ENCODE data around the gene GPR25.

Gene GPR25

GRCh38 chr1:200872446-200873115 is at the start of gene GPR25:
GPR25 (plus strand) TSS chr1:200872981; CDS start chr1:200873038, 57 bp downstream.
- DNase-seq (ENCODE audit: low read depth), result no peak

DNA sequence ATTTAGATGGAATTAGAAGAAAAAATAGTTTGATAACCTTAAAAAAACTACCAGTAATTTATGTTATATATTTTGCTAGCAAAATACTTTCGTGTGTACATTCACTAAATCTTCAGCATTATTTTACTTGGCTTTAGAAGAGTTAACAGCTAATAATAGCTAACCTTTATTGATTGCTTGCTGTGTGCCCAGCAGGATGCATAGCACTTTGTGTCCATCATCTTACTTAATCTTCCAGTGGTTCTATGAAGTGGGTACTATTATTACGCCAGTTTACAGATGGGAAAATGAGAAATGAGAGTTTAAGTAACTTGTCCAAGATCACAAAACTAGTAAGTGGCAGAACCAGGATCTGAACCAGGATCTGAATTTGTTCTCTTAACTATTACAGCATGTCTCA is 41.7 kb upstream of the GPR25 start:
- DNase-seq (ENCODE audit: low read depth), result no peak

- DNase-seq (ENCODE audit: low read depth), result no peak
These were observed 38.4 kb upstream of the GPR25 start for GRCh38 chr1:200834383-200834782.

DNA sequence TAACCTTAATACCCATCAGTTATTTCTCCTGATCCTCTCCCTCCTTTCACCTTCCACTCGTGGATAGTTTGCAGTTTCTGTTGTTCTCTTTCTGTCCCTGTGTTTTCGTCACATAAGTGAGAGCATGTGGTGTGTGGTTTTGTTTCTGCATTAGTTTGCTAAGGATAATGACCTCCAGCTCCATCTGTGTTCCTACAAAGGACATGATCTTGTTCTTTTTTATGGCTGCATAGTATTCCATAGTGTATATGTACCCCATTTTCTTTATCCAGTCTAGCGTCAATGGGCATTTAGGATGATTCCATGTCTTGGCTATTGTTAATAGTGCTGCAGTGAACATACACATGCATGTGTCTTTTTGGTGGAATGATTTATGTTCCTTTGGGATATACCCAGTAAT is 36.6 kb upstream of the GPR25 start:
- no peak for DNase-seq (ENCODE audit: low read depth)

- no peak for DNase-seq (ENCODE audit: low read depth)
These were observed 34.7 kb upstream of the GPR25 start for GRCh38 chr1:200837931-200838571.

DNA sequence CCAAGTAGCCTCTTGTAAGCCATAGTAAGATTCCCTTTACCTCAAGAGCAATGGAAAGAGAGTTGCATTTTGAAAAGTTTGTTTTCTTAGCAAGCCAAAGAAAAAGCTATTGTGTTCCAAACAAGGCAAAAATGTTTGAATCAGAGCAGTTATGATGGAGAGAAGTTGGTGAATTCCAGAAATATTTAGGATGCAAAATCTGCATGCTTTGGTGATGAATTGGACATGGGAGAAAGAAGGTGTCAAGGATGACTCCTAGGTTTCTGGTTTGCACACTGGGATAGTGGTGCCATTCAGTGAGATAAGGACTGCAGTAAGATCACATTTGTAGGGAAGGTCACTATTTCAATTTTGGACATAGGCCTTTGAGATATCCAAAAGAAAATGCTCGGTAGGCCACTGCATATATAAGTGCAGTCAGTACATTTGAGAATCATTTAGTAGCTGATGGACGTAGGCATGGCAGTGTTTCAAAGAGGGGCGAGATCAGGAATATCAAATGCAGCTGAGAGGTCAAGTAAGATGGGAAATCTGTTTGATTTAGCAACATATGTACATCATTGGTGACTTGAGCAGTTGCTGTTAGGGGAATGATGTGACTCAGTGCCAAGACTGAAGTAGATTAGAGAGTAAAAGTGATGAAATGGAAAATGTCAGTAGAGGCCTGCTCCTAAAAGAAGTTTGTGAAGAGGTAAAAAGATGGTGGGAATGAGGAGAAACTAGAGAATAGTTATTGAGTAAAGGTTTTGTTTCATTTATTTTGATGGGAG is 33.9 kb upstream of the GPR25 start:
- no peak for DNase-seq (ENCODE audit: low read depth)

GRCh38 chr1:200845360-200845759 is 27.4 kb upstream of the GPR25 start:
- no peak for DNase-seq (ENCODE audit: low read depth)

- no peak for DNase-seq (ENCODE audit: low read depth)
These were observed 26.4 kb upstream of the GPR25 start for GRCh38 chr1:200846398-200846797.

DNA sequence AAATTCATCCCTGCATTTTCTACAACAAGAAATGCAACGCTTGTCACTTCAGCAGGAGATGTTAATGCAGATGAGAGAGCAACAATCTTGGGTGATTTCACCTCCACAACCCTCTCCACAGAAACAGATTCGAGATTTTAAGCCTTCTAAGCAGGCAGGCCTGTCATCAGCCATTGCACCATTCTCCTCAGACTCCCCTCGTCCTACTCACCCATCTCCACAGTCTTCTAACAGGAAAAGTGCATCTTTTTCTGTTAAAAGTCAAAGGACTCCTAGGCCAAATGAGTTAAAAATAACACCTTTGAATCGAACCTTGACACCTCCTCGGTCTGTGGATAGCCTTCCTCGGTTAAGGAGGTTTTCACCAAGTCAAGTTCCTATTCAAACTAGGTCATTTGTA is 23.4 kb upstream of the GPR25 start:
- DNase-seq (ENCODE audit: low read depth), result no peak

GRCh38 chr1:200850554-200850953 is 22.2 kb upstream of the GPR25 start:
- no peak for DNase-seq (ENCODE audit: low read depth)

DNA sequence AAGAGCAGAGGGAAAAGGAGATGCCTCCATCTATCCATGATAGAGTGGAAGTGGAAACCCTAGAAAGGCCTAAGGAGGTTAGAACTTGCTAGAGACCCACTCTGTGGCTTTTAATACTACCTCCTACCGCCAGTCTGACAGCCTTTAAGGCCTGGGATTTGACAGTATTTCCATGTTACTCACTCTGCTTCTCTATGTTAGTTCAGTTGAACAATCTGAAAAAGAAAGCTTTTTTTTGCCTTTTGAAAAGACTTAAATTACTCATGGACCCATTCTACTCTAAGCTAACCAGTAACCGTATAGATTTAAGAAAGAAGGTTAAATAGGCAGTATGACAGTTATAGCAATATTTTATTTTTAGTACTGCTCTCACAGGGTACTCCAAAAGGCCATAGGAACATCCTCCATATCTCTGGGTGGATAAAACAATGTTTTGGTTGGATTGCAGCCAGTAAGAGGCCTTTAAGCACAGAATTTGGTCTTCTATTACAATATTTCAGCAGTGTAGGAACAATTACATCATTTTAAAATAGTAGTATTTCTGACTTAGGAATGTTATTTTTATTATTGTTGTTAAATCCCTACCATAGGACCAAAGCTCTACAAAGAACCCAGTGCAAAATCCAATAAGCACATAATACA is 15.9 kb upstream of the GPR25 start:
- no peak for DNase-seq (ENCODE audit: low read depth)

- no peak for DNase-seq (ENCODE audit: low read depth)
These were observed 15.0 kb upstream of the GPR25 start for GRCh38 chr1:200857804-200858203.

DNA sequence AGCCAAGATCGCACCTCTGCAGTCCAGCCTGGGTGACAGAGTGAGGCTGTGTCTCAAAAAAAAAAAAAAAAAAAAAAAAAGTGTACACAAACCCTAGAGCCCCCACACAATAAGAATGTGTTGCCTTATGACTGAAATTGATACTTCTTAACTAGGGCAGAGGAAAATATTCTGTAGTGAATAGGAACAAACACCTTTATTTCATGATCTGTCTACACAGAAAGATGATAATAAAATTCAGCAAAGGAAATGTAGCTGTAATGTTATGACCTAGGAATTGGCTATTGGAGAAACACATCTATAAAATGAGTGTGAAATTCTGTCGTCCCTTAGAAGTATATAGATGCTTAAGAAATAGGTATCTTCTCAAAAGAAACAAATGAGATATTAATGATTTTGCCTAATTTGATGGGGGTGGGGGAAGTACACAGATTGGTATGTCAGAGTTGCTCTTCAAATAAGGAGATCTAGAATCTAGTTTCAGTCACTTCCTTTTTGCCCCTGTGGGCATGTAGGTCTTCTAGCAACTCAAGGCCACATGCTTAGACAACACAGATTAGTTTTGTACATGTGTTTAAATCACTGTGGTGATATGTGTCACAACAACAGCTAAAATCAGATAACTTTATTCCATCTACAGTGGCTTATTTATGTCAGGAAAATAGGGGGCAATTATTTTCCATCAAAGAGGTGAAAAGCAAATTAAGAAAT is 10.7 kb upstream of the GPR25 start:
- DNase-seq (ENCODE audit: low read depth), result no peak

DNA sequence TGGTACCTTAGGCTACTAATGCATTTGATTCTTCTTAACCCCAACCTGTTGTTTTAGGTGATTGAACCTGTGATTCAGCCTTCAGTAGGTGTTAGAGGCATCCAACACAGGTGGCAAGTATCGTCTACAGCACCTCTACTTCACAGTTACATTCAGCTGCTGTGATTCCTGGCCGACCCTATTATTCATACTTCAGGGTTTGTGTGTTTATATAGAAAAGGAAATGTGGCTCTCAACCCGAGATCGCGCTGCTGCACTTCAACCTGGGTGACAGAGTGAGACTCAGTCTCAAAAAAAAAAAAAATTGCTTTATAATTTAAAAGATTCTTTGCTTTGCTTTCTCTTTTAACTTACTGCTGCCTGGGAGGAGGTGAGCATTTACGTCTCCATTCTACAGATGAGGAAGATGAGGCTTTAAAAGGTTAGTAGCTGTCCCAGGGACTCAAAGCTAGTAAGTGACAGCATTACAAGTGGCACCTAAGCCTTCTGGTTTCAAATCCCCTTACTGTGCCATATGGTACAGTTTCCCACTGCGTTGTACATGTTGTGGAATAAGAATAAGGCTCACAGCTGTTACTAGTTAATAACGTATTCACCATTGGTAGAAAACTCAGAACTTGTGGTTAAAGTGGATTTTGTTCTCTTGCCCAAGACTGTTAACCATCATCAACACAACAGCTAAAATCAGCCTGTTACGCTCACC is 9.9 kb upstream of the GPR25 start:
- DNase-seq (ENCODE audit: low read depth), result no peak

DNA sequence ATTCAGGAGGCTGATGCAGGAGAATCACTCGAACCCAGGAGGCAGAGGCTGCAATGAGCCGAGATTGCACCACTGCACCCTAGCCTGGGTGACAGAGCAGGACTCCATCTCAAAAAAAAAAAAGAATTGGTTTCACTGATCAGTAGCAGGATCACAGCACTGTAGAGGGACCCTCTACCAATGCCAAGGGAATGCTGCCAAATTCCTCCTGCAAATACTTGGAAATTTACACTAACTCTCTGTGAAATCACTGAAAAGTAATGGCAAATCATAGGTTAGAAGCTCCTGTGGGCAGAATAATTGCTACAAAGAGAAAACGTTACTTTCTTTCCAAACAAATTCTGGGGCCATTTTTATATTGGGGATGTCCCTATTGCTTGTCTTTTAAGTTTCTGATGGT is 6.7 kb upstream of the GPR25 start:
- DNase-seq (ENCODE audit: low read depth), result no peak

- no peak for DNase-seq (ENCODE audit: low read depth)
These were observed 6.3 kb upstream of the GPR25 start for GRCh38 chr1:200866521-200866920.

DNA sequence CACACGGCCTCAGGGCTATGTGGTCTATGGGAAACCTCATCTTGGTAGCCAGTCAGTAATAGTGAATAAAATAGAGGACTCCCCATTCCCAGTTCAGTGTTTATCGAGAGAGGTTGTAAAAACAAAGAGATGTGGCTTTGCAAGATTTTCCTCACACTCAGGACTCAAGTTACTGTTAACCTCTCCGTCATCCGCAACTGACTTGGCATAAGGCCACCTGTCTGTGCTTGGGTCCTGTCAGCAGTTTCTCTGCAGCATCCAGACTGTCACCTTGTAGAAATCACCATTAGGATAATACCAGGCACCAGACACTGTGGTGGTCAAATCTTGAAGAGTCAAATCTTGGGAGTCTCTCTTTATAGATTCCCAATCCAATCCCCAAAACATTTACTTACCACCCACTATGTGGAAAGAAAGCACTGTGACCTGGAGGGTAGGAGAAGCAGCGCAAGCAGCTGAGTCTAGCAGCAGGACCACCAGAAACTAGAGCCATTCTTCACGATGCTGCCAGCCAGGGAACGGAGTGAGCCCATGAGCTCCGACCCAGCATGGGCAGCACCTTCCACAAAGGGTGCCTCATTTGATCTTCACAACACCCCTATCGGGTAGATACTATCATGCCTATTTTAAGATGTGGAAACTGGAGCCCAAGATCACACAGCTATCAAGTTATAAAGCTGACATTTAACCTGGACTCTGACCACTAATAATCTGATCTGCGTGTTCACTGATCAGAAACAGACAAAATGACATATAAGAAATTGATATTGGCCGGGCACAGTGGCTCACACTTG is 5.6 kb upstream of the GPR25 start:
- no peak for DNase-seq (ENCODE audit: low read depth)

DNA sequence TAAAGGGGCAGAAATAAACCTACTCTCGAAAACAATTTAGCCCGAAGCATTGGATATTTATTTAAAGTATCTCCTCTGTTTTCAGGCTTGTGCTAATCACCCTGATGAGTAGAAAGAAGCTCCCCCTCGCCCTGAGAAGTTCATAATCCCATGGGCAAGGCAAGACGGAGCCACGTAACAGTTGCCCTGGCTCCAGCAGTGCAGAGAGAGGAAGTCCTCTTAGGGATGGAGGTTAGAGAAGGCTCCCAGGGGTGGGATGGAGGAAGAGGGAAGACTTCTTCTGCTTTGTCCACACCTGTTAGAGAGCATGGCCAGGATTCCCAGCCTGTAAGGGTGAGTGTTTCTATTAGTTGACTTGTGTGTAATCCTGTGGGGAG is 3.4 kb upstream of the GPR25 start:
- DNase-seq (ENCODE audit: low read depth), result no peak

DNA sequence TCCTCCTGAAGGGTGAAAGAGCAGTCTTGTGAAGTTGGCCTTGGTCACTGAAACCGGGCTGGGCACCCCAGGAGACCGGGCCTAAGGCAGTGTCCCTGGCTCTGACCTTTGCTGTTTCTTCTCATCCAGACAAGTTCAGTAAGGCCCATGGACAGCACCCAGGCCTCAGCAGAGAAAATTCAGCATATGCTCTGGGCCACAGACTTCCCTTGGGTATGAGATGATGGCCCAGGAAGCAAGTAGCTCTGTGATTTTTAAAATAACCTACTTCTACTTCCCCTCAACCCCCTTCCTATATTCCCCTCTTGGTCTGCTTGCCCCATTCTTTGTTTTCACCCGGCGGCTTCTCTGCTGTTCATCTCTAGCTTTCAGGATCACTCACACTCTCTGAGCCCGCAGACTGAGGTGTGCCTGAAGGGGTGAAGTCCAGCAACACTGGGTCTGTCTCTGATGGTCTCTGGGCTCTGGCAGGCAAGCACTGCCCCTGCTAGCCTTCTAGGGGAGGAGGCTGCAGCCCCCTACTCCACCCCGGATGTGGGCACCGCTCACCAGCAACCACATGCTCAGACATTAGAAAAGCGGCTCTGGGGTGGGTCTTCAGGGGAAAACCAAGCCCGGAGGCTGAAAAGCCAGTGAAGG is 2.9 kb upstream of the GPR25 start:
- no peak for DNase-seq (ENCODE audit: low read depth)

- DNase-seq (ENCODE audit: low read depth), result no peak
These were observed 412 bp downstream of the GPR25 start for GRCh38 chr1:200873116-200873670.
